PFSK-1 (cell line): Measurements from ENCODE around the gene CHCHD5. TPM values are rescaled to one million over a fixed set of nuclear protein-coding genes. Genes with fewer than 3 reads are reported as not detected.
A peak's percentile ranks its signal among the peaks of the same experiment; 100 is the strongest.

Source experiments
- FOXP2 ChIP-seq: optimal IDR thresholded peaks from 2 replicates; pipeline ENCODE3; 2011; ENCODE audit warnings: borderline replicate concordance, control low read depth, inconsistent platforms; ENCODE audit not compliant: insufficient read depth; ENCODE audit errors: extremely low read length, extremely low read depth
- POLR2AphosphoS5 ChIP-seq: IDR thresholded peaks from 2 replicates; pipeline ENCODE4 v1.6.1; 2012; ENCODE audit warnings: low read depth, mild to moderate bottlenecking, control low read depth, low read length, moderate library complexity
- SIN3A ChIP-seq: IDR thresholded peaks from 2 replicates; pipeline ENCODE4 v1.6.1; 2012; ENCODE audit warnings: mild to moderate bottlenecking, low read length, moderate library complexity, borderline replicate concordance; ENCODE audit not compliant: insufficient read depth
- TAF1 ChIP-seq: IDR thresholded peaks from 2 replicates; pipeline ENCODE4 v1.6.1; 2012; ENCODE audit warnings: low read length, control low read depth, borderline replicate concordance; ENCODE audit not compliant: insufficient read depth
- polyA plus RNA-seq: library from polyadenylated mRNA; unstranded; fragments of >200 nt; gene quantifications from one replicate; pipeline ENCODE4 v1.2.1, GENCODE V29; 2012; ENCODE audit warnings: low read depth, missing spikeins; ENCODE audit not compliant: insufficient read length
- TF ChIP-seq, protein P1 (sequence below), 2 experiments: IDR thresholded peaks; 2 replicates each; pipeline versions ENCODE4 v1.6.1 to v1.8.0; 2011 to 2012; ENCODE audit warnings: low read depth in 2 of 2, low read length in 2 of 2, control low read depth in 1 of 2, inconsistent platforms in 1 of 2, mild to moderate bottlenecking in 1 of 2, moderate library complexity in 1 of 2; ENCODE audit not compliant: insufficient read depth in 1 of 2

The CHCHD5 gene, protein sequence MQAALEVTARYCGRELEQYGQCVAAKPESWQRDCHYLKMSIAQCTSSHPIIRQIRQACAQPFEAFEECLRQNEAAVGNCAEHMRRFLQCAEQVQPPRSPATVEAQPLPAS
- polyA plus RNA-seq, result 57.0 TPM

DNA sequence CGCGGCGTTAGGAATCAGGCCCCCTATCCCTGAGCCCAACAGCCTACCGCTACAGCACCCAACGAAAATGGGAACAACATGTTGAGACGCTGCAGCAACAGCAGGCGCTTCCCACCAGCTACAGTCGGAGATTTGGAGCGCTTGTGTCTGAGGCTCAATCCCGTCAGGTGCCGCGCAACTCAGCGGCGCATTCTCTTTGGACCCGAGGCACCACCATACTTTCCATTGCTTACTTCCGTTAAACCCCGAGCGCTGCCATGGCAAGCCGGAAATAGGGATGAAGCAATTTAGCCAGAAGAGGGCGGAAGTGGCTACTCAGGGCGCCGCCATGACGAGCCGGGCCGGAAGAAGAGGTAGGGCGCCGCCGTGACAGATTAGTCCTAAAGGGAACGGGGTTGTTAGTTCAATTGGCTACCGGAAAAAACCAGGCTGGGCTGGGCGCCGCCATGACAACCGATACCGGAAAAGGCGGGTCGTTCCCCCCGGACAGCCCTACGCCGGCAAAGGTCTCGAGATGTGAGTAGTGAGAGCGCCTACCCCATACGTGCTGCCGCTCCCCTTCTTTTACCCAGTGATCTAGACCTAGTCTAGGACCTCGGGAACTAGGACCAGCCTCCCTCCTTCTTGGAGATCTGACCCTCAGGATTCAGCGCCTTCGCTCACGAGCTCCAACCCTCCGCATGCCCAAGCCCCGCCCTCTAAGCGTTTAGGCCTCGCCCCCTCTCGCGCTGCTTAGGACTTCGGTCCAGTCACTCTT is at the start of gene CHCHD5:
Gene CHCHD5, plus strand, starts transcription at position 476 of the 757 bp plus-strand sequence. Its CDS starts 39 bp downstream, at position 515.
- TF ChIP-seq, protein P1, sequence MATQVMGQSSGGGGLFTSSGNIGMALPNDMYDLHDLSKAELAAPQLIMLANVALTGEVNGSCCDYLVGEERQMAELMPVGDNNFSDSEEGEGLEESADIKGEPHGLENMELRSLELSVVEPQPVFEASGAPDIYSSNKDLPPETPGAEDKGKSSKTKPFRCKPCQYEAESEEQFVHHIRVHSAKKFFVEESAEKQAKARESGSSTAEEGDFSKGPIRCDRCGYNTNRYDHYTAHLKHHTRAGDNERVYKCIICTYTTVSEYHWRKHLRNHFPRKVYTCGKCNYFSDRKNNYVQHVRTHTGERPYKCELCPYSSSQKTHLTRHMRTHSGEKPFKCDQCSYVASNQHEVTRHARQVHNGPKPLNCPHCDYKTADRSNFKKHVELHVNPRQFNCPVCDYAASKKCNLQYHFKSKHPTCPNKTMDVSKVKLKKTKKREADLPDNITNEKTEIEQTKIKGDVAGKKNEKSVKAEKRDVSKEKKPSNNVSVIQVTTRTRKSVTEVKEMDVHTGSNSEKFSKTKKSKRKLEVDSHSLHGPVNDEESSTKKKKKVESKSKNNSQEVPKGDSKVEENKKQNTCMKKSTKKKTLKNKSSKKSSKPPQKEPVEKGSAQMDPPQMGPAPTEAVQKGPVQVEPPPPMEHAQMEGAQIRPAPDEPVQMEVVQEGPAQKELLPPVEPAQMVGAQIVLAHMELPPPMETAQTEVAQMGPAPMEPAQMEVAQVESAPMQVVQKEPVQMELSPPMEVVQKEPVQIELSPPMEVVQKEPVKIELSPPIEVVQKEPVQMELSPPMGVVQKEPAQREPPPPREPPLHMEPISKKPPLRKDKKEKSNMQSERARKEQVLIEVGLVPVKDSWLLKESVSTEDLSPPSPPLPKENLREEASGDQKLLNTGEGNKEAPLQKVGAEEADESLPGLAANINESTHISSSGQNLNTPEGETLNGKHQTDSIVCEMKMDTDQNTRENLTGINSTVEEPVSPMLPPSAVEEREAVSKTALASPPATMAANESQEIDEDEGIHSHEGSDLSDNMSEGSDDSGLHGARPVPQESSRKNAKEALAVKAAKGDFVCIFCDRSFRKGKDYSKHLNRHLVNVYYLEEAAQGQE (IDR thresholded peaks at IDR 0.05; ENCODE audit: insufficient read depth in 1 of 2, low read depth in 2 of 2, low read length in 2 of 2), result no peak
- peak; percentile 69 for TF ChIP-seq FOXP2
- peak; percentile 77 for TF ChIP-seq TAF1
- TF ChIP-seq POLR2AphosphoS5, result peak; percentile 97
- peak; percentile 33; the same call in 1 of the 2 replicates for TF ChIP-seq SIN3A

DNA sequence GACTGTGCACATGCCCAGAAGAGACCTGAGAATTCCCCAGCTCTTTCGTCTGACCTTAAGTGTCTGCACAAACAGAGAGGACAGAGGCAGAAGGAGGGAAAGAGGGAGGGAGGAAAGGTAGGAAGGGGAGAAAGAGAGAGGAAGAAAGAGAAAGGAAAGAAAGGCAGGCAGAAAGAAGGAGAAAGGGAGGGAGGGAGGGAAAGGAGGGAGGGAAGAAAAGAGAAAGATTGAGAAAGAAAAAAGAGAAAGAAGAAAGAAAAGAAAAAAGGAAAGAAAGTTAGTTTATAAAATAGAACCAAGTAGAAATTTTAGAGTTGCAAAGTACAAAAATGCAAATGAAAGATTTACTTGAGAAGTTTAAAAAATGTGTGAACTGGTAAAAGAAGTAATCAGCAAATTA is 49.6 kb upstream of the CHCHD5 start:
- TF ChIP-seq SIN3A, result no peak
- TF ChIP-seq FOXP2, result no peak
- no peak for TF ChIP-seq POLR2AphosphoS5
- TF ChIP-seq, protein P1 (IDR thresholded peaks at IDR 0.05; ENCODE audit: insufficient read depth in 1 of 2, low read depth in 2 of 2, low read length in 2 of 2), result no peak
- no peak for TF ChIP-seq TAF1

DNA sequence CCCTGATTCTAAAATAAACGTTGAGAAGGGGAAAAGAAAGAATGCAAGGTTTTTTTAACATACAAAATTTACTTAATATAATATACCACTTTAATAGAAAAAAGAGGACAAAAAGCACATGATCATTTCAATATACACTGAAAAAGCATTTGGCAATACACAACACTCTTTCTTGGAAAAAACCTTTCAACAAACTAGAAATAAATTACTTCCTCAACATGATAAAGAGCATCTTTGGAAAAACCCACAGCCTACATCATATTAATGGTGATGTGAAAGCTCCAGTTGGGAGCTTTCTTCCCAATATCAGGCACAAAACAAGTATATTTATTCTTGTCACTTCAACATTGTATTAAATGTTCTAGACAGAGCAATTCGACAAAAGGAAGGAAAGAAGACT is 45.1 kb upstream of the CHCHD5 start:
- no peak for TF ChIP-seq FOXP2
- no peak for TF ChIP-seq POLR2AphosphoS5
- TF ChIP-seq TAF1, result no peak
- no peak for TF ChIP-seq SIN3A
- TF ChIP-seq, protein P1 (IDR thresholded peaks at IDR 0.05; ENCODE audit: insufficient read depth in 1 of 2, low read depth in 2 of 2, low read length in 2 of 2), result no peak

DNA sequence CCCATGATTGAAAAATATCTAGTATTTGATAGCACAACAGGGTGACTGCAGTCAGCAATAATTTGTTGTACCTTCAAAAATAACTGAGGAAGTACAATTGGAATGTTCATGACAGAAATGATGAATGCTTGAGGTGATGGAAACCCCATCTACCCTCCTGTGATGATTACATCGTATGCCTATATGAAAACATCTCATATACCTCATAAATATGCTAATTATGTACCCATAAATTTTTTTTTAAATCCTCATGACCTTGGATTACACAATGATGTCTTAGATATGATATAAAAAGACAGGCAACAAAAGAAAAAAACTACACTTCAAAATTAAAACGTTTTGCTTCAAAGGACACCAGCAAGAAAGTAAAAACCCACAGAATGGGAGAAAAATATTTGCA is 43.5 kb upstream of the CHCHD5 start:
- TF ChIP-seq FOXP2, result no peak
- no peak for TF ChIP-seq POLR2AphosphoS5
- TF ChIP-seq SIN3A, result no peak
- TF ChIP-seq, protein P1 (IDR thresholded peaks at IDR 0.05; ENCODE audit: insufficient read depth in 1 of 2, low read depth in 2 of 2, low read length in 2 of 2), result no peak
